ENCODE measurements around the gene CES2.
"Not testable (repeated sequence)": the region's sequence is repeated elsewhere in the genome, so short reads cannot be mapped to it uniquely, and the experiment has no call there.

CES2 gene

DNA sequence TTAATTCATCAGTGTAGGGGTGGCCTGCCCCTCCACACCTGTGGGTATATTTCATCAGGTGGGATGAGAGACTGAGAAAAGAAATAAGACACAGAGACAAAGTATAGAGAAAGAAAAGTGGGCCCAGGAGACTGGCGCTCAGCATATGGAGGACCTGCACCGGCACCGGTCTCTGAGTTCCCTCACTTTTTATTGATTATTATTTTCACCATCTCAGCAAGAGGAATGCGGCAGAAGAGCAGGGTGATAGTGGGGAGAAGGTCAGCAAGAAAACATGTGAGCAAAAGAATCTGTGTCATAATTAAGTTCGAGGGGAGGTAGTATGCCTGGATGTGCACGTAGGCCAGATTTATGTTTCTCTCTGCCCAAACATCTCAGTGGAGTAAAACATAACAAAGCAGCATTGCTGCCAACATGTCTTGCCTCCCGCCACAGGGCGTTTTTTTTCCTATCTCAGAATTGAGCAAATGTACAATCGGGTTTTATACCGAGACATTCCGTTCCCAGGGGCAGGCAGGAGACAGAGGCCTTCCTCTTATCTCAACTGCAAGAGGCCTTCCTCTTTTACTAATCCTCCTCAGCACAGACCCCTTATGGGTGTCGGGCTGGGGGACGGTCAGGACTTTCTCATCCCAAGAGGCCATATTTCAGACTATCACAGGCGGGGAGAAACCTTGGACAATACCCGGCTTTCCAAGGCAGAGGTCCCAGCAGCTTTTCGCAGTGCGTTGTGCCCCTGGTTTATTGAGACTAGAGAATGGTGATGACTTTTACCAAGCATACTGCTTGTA is 20.2 kb downstream of the CES2 start:
- not testable (repeated sequence) for DNase-seq (ENCODE audit: low read depth)

DNA sequence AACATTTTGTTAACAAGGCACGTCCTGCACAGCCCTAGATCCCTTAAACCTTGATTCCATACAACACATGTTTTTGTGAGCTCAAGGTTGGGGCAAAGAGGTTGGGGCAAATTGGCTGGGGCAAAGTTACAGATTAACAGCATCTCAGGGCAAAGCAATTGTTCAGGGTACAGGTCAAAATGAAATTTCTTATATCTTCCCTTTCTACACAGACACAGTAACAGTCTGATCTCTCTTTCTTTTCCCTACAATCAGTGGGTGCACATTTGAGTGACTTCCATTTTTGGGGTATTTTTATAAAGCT is 20.8 kb downstream of the CES2 start:
- not testable (repeated sequence) for DNase-seq (ENCODE audit: low read depth)

DNA sequence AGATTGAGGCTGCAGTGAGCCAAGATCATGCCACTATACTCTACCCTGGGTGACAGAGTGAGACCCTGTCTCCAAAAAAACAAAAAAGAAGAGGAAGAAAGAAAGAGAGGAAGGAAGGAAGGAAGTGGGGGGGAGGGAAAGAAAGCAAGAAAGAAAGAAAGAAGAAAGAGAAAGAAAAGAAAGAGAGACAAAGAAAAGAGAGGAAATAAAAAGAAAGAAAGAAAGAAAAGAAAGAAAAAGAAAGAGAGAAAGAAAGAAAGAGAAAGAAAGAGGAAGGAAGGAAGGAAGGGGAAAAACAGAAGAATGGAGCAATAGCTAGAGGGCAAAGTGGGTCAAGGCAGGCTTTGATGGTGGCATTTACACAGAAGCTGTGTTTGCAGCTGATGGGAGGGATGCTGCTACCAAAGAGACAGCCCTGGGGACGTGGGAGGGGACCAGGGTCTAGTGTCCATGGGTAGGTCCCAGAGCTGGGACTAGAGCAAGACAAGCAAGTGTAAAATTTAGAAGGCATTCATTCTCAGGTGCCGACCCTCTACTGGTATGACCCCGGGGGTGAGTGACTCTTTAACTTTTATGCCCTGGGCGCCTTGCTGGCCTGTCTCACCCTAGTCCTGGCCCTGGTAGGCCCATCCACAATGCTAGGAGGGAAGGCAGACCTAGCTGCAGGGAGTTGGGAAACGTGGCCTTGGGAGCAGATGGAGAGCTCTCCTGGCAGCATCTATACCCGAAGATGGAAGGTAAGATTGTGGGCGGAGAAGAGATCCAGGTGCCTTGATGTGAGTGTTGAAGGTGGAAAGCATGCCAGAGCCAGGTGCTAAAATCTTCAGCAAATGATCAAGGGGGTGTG is 23.8 kb downstream of the CES2 start:
- no peak for DNase-seq (ENCODE audit: low read depth)

DNA sequence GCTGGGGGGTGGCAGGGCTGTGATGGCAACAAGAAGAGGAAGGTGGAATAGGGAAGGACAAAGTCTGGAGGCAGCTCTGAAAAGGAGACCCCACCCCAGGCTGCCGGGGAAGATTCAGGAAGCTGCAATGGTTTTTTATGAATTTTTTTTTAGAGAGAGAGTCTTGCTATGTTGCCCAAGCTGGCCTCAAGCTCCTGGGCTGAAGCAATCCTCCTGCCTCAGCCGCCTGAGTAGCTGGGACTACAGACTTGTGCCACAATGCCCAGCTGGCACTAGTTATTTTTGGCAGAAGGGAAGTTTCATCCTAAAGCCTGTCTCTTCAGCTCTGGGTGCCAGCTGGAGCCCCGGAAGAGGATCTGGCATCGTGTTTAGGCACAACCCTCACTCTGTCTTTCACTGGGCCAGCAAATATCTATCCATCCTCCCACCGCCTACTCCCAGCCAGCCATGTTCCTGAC is 24.4 kb downstream of the CES2 start:
- no peak for DNase-seq (ENCODE audit: low read depth)

DNA sequence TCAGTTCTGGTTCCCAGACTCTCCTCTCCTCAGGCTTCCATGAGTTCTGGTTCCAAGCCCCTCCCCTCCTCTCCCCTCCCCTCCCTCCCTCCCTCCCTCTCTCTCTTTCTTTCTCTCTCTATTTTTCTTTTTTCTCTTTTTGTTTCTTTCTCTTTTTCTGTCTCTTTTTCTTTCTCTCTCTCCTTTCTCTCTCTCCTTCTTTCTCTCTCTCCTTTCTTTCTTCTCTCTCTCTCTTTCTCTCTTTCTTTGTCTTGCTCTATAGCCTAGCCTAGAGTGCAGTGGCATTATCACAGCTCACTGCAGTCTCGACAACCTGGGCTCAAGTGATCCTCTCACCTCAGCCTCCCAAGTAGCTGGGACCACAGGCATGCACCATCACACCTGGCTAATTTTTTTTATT is 25.0 kb downstream of the CES2 start:
- DNase-seq (ENCODE audit: low read depth) = no peak

DNA sequence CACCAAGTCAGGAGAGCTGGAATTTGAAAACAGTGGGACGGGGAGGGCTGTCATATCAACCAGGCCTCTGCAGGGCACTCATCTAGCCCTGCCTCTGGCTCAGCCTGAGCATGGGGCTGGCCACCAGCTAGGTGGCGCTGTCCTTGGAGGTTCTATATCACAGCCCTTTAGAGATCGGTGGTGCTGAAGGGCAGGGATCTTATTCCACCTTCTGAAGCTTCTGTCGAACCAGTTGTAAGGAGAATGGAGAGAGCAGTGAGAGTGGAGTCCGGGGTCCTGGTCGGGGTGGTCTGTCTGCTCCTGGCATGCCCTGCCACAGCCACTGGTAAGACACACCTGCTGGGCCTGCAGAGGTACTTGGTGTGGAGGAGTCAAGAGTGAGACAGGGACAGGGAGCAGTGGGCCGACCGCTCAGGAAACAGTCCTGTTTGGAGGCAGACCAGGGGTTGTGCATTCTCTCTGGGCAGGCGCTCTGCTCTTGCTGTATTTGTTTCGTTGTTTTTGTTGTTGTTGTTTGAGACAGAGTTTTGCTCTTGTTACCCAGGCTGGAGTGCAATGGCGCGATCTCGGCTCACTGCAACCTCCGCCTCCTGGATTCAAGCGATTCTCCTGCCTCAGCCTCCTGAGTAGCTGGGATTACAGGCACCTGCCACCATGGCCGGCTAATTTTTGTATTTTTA is 25.9 kb downstream of the CES2 start, which contains the start of gene CES3:
Gene CES3 (plus strand): TSS at position 202 of the 680 bp plus-strand sequence. CDS start 42 bp downstream, at position 244.
- peak; percentile 13 for DNase-seq (ENCODE audit: low read depth)

DNA sequence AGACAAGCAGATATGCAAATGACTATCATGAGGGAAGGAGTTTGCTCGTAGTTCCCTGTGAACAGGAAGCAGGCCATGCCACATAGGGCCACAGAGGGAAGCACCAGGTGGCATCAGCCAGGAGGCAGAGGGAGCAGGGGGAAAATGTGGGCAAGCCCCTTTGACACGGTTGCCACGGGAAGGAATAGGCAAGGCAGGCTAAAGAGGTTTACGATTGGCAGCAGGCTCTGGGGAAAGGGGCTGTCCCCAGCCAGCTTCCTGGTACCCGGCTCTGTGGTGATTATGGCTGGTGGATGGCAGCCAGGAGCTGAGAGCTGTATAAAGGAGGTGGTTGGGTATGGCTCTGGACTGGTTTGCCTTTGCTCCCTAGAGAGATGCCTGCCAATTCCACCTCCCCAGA is 26.6 kb downstream of the CES2 start:
- no peak for DNase-seq (ENCODE audit: low read depth)

DNA sequence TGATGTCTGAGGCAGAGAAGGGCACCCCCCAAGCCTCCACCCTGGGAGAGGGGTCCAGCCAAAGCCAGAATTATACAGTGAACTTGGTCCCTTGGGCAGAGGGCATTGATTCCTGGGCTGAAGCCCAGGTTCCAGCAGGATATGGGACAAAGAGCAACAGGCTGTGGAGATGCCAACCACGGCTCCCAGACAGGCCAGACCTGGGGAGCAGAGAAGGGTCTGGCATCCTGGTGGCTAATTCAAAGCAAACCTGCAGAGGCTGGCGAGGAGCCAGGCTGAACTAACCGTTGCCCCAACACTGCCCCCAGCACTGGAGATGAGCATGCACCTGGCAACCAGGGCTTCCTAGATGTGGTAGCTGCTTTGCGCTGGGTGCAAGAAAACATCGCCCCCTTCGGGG is 28.7 kb downstream of the CES2 start:
- no peak for DNase-seq (ENCODE audit: low read depth)

DNA sequence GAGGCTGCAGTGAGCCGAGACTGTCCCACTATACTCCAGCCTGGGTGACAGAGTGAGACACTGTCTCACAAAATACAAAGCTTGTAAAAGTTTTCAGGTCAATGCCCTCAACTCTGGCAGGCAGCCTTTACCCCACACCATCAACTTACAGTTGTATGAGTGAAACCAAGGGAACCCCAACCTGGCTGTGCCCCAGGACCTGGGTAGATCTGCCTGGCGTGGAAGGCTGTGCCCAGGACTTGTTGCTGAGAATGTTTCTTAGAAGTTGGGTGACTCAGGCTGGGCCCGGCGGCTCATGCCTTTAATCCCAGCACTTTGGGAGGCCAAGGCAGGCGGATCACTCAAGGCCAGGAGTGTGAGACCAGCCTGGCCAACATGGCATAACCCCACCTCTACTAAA is 33.5 kb downstream of the CES2 start:
- DNase-seq (ENCODE audit: low read depth) = no peak

DNA sequence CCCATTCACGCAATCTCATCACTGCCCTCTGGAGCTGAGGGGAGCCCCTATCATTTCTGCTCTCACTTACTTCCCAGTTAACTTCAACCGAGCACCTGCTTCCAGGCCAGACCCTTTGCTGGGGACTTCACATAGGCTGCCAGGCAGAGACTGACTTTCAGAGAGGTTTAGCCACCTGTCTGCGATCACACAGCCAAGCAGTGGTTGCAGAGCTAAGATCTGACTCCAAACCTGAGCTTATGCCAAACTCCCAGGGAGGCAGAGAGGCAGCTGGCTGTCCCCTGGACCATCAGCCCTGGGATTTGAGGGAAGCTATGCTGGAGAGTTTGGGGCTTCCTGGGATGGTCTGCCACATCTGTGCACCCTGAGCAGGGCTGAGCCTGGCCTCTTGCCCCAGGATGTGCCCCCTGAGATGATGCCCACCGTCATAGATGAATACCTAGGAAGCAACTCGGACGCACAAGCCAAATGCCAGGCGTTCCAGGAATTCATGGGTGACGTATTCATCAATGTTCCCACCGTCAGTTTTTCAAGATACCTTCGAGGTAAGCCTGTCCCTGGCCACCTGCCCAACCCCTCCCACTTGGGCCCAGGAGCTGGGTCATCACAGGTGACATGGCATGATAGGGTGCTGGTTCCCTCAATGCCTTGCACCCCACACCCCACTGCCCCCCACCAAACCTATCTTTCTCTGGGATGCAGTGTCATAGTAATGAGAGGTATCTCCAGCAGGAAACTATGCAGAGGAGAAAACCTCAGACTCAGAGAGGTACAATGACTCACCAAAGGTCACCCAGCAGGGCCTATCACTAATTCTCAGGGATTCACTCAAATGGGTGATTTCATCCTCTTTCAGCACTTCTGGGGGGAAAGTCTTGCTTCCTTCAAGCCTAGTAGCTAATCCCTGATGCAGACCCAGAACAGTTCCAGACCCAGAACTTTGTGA is 35.7 kb downstream of the CES2 start:
- DNase-seq (ENCODE audit: low read depth) = no peak

DNA sequence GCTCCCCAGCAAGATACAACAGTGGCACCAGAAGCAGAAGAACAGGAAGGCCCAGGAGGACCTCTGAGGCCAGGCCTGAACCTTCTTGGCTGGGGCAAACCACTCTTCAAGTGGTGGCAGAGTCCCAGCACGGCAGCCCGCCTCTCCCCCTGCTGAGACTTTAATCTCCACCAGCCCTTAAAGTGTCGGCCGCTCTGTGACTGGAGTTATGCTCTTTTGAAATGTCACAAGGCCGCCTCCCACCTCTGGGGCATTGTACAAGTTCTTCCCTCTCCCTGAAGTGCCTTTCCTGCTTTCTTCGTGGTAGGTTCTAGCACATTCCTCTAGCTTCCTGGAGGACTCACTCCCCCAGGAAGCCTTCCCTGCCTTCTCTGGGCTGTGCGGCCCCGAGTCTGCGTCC is 37.7 kb downstream of the CES2 start:
- DNase-seq (ENCODE audit: low read depth) = no peak

DNA sequence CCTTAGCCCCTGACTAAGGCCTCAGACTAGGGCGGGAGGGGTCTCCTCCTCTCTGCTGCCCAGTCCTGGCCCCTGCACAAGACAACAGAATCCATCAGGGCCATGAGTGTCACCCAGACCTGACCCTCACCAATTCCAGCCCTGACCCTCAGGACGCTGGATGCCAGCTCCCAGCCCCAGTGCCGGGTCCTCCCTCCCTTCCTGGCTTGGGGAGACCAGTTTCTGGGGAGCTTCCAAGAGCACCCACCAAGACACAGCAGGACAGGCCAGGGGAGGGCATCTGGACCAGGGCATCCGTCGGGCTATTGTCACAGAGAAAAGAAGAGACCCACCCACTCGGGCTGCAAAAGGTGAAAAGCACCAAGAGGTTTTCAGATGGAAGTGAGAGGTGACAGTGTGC is 38.4 kb downstream of the CES2 start:
- DNase-seq (ENCODE audit: low read depth) = no peak

DNA sequence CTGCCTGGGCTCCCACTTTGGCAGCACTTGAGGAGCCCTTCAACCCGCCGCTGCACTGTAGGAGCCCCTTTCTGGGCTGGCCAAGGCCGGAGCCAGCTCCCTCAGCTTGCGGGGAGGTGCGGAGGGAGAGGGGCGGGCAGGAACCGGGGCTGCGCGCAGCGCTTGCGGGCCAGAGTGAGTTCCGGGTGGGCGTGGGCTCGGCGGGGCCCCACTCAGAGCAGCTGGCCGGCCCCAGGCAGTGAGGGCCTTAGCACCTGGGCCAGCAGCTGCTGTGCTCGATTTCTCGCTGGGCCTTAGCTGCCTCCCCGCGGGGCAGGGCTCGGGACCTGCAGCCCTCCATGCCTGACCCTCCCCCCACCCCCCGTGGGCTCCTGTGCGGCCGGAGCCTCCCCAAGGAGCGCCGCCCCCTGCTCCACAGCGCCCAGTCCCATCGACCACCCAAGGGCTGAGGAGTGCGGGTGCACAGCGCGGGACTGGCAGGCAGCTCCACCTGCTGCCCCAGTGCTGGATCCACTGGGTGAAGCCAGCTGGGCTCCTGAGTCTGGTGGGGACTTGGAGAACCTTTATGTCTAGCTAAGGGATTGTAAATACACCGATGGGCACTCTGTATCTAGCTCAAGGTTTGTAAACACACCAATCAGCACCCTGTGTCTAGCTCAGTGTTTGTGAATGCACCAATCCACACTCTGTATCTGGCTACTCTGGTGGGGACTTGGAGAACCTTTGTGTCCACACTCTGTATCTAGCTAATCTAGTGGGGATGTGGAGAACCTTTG is 39.0 kb downstream of the CES2 start:
- not testable (repeated sequence) for DNase-seq (ENCODE audit: low read depth)

DNA sequence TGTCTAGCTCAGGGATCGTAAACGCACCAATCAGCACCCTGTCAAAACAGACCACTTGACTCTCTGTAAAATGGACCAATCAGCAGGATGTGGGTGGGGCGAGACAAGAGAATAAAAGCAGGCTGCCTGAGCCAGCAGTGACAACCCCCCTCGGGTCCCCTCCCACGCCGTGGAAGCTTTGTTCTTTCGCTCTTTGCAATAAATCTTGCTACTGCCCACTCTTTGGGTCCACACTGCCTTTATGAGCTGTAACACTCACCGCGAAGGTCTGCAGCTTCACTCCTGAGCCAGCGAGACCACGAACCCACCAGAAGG is 39.6 kb downstream of the CES2 start:
- DNase-seq (ENCODE audit: low read depth) = peak; percentile 31

DNA sequence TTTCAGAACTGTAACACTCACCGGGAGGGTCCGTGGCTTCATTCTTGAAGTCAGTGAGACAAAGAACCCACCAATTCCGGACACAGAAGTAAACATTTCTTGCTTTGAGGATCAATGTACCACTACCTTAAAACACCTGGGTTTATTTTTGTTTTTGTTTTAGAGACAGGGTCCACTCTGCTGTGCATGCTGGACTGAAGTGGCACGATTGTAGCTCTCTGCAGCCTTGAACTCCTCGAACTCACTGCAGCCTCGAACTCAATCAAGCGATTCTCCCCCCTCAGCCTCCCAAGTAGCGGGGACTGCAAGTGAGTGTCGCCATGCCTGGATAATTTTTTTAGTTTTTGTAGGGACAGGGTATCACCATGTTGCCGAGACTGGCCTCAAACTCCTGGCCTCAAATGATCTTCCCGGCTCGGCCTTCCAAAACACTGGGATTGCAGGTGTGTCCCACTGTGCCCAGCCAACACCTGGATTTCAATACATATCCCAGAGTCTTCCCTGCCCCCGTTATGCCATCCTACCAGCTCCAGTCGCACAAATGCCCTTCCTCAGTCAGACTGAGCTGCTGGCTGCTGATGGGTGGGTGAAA is 40.1 kb downstream of the CES2 start:
- DNase-seq (ENCODE audit: low read depth) = no peak

DNA sequence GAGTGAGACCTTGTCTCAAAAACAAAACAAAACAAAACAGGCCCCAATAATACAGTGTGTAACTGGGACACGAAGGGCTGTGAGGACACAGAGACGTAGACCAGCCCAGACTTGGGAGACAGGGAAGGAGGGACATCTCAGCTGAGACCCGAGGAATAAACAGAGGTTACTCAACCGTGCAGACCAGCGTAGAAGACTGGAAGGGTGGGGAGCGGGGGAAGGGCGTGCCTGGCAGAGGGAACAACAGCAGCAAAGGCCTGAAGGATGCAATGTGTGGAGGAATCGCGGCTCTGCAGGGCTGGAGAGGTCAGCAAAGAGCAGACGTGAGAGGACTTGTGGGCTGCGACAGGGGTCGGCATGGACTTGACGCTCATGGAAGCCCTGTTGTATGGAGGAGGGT is 41.4 kb downstream of the CES2 start:
- no peak for DNase-seq (ENCODE audit: low read depth)

DNA sequence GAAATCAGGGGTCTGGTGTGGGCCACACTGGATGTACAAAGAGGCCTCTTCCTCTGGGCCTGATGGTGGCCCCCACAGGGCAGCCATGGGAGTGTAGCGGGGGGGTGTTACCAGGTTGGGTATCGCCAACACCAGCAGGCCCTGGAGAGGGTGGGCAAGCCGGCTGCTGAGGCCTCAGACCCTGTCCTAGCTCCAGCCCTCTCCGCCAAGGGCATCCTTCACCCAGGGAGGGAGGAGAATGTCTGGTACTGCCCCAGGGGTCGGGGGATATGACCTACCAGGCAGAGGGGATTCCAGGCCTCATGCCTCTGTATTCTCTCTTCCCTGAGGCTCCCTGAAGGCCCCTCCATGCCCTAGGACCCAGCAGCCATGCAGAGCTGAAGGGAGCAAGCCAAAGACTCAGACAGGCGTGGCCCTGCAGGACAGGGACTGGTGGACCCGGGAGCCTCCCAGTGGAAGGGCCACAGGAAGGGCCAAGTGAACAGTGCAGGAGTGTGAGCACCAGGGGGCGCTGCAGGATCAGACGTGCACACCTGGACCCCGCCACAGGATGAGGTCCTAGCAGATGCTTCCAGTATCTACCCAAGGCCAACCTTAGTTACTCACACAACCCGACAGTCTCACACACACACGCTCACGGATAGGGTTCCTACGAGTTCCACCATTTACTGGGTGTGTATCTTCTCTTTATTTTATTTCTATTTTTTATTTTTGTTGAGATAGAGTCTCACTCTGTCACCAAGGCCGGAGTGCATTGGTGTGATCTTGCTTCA is 42.2 kb downstream of the CES2 start:
- peak; percentile 62 for DNase-seq (ENCODE audit: low read depth)

DNA sequence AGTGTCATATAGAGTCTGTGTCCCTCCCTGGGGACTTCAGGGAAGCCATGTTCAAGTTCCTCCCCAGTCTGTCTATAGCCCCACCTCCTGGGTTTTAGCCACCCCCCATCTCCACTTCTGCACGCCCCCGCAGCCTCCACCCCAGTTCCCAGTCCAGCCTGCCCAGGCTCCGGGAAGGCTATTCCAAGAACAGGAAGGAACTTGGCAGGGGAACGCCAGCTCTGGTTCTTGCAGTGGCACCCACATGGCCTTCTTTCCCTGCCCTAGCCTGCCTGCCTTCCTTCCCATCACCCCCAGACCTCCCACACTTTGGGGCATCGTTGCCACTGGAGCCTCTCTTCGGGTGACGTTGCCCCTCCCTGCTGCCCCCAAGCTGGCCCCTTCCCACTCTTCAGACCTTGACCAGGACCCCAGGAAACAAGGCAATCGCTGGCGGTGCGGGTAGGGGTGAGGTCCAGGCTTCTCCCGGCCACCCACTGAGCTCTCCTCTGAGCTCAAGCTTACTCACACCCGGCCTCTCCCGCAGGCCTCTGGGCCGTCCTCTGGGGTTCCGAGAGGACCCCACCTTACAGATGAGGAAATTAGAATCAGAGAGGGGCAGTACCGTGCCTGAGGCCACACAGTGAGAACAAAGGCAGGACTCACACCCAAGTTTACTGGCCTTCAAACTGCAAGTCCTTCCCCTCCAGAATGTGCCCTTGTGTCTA is 43.8 kb downstream of the CES2 start:
- DNase-seq (ENCODE audit: low read depth) = no peak

DNA sequence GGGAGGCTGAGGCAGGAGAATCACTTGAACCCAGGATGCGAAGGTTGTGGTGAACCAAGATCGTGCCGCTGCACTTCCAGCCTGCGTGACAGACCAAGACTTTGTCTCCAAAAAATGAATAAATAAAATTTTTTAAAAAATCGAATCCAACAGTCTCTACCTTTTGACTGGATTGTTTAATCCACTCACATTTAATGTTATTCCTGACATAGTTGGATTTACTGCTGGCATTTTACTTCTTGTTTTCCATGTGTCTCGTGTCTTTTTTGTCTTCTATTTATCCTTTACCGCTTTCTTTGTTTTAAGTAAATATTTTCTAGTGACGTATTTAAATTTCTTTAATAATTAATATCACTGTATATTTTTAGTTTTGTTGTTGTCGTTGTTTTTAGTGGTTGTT is 47.7 kb downstream of the CES2 start:
- no peak for DNase-seq (ENCODE audit: low read depth)
